Upper lobe of left lung (tissue), 6 donors: Measurements from ENCODE around the gene PSMA6. TPM values are rescaled to one million over a fixed set of nuclear protein-coding genes. Genes with fewer than 3 reads are reported as not detected.
A peak's percentile ranks its signal among the peaks of the same experiment; 100 is the strongest.

ENCODE experiments used
- ATAC-seq, 2 donors: fragments of 200-7000 bp; cut with Tn5 transposase; one replicate each; pipeline ENCODE4 v1.9.1; 2022; ENCODE audit warnings: mild to moderate bottlenecking in 2 of 2, moderate library complexity in 2 of 2; ENCODE audit not compliant: low FRiP score in 2 of 2
- DNase-seq, 2 donors: peaks; one replicate each; pipeline ENCODE4 v3.0.0-alpha.2; 2019 to 2020
- H3K27ac ChIP-seq, 4 donors: fragments of 200-600 bp; sonication (generic); one replicate each; pipeline ENCODE4 v1.5.1; 2016 to 2019
- H3K27me3 ChIP-seq, 4 donors: fragments of 200-600 bp; sonication (generic); one replicate each; pipeline ENCODE4 v1.5.1; 2017 to 2019
- H3K36me3 ChIP-seq, 4 donors: fragments of 200-600 bp; sonication (generic); one replicate each; pipeline ENCODE4 v1.5.1; 2016 to 2019
- H3K4me1 ChIP-seq, 4 donors: fragments of 200-600 bp; sonication (generic); one replicate each; pipeline ENCODE4 v1.5.1; 2018 to 2019
- H3K4me3 ChIP-seq, 4 donors: fragments of 200-600 bp; sonication (generic); one replicate each; pipeline ENCODE4 v1.5.1; 2017 to 2019; ENCODE audit warnings: mild to moderate bottlenecking in 2 of 4, moderate library complexity in 1 of 4
- H3K9me3 ChIP-seq, 4 donors: fragments of 200-600 bp; sonication (generic); one replicate each; pipeline ENCODE4 v1.5.1; 2018 to 2019
- EP300 ChIP-seq, 4 donors: sonication (generic); formaldehyde crosslinking; IDR thresholded peaks; one replicate each; pipeline ENCODE4 v1.5.1; 2017; ENCODE audit warnings: antibody characterized with exemption in 4 of 4, control low read depth in 2 of 4
- POLR2A ChIP-seq, 4 donors: fragments of 450-650 bp; IDR thresholded peaks; one replicate each; pipeline ENCODE4 v1.5.1; 2016 to 2017; ENCODE audit warnings: antibody characterized with exemption in 4 of 4, mild to moderate bottlenecking in 2 of 4
- POLR2AphosphoS5 ChIP-seq, 2 donors: sonication (generic); formaldehyde crosslinking; IDR thresholded peaks; one replicate each; pipeline ENCODE4 v1.5.1; 2017; ENCODE audit warnings: antibody characterized with exemption in 2 of 2
- WGBS, 2 donors: methylation state at CpG; one replicate each; pipeline ENCODE4 v1.1.5; 2017 to 2018; 5-methylcytosine and 5-hydroxymethylcytosine counted together
- total RNA-seq, 6 donors: library from RNA; depleted of rRNA in 4 of 6; stranded (reverse); fragments of >200 nt in 4 of 6; gene quantifications; one replicate each; pipeline versions ENCODE4 v1.1.0 to v1.2.1, GENCODE V29; 2016 to 2021
- TF ChIP-seq, protein P1 (sequence below), 6 experiments: fragments of 450-650 bp in 4 of 6; fragments of 200-600 bp in 2 of 6; sonication (generic) in 2 of 6; IDR thresholded peaks; one replicate each; pipeline ENCODE4 v1.5.1; 2016 to 2019; ENCODE audit warnings: antibody characterized with exemption in 6 of 6
- donor health status: DM: no; HTN: no; CAD: no; lungs with moderate emphysema.
- donor health status: DM: no; HTN: yes; CAD: no; lungs with severe emphysema.

The PSMA6 gene
- total RNA-seq, 6 donors from 2014 or later = 63.9 to 213 (median 162) TPM

DNA sequence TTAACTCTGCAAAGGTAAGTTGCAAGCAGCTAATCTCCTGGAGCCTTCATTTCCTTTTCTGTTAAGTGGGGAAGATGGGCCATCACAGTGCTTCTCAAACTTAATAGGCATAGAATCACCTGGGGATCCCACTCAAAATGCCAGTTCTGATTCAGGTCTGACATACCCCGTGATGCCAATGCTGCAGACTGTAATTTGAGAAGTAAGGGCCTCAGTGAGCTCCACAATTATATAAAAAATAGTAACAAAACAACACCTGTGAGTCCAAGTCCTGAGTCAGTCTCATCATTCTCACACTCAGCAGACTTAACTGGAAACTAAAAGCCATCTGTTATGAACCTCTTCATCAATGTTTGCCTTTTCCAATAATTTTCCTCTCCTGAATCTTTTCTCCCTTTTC, 10.8 kb upstream of the PSMA6 start:
- peaks cover 0 to 5% (median 2%) of the 10 kb centered on the region in 4 donors for H3K36me3 ChIP-seq
- 92 to 100% methylated on average over 1 of the region's 1 CpG for WGBS, 2 donors
- no peak for ATAC-seq
- TF ChIP-seq, protein P1, sequence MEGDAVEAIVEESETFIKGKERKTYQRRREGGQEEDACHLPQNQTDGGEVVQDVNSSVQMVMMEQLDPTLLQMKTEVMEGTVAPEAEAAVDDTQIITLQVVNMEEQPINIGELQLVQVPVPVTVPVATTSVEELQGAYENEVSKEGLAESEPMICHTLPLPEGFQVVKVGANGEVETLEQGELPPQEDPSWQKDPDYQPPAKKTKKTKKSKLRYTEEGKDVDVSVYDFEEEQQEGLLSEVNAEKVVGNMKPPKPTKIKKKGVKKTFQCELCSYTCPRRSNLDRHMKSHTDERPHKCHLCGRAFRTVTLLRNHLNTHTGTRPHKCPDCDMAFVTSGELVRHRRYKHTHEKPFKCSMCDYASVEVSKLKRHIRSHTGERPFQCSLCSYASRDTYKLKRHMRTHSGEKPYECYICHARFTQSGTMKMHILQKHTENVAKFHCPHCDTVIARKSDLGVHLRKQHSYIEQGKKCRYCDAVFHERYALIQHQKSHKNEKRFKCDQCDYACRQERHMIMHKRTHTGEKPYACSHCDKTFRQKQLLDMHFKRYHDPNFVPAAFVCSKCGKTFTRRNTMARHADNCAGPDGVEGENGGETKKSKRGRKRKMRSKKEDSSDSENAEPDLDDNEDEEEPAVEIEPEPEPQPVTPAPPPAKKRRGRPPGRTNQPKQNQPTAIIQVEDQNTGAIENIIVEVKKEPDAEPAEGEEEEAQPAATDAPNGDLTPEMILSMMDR (IDR thresholded peaks at IDR 0.05) = no peak
- TF ChIP-seq EP300 (IDR thresholded peaks at IDR 0.05) (no peak), POLR2AphosphoS5 (IDR thresholded peaks at IDR 0.05) (no peak), POLR2A (IDR thresholded peaks at IDR 0.05) (no peak)
- no peak overlapping the region for H3K4me3 ChIP-seq
- DNase-seq = no peak
- no peaks in the 10 kb centered on the region for H3K27me3 ChIP-seq
- H3K27ac ChIP-seq = no peak overlapping the region
- H3K4me1 ChIP-seq = peaks cover 9 to 17% (median 12%) of the 10 kb centered on the region in 4 donors
- H3K9me3 ChIP-seq = no peaks in the 10 kb centered on the region

DNA sequence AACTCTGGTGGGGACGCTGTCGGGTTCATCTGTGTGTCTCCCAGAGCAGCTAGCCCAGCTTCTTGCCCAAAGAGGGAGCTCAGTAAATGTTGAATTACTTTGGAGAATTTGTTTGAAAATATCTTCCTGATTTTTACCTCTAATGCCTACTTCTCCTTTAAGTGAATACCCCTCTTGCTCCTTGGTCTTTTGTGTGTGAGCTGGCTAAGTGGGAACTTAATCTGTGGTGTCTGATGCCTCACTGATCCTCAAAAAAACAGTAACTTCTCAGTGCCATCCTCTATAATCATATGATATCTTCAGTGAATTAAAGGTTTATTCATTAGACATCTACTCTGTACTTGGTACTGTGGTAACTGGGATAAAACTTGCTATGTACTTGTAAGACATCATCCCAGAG, 7.7 kb upstream of the PSMA6 start:
- Histone ChIP-seq H3K4me1 (peaks cover 2 to 18% (median 8%) of the 10 kb centered on the region in 4 donors), H3K27ac (peak overlapping the region; percentile 44 to 84 (median 73))
- whole genome bisulfite sequencing, 2 donors = 94 to 96% methylated on average over 2 of the region's 2 CpGs

DNA sequence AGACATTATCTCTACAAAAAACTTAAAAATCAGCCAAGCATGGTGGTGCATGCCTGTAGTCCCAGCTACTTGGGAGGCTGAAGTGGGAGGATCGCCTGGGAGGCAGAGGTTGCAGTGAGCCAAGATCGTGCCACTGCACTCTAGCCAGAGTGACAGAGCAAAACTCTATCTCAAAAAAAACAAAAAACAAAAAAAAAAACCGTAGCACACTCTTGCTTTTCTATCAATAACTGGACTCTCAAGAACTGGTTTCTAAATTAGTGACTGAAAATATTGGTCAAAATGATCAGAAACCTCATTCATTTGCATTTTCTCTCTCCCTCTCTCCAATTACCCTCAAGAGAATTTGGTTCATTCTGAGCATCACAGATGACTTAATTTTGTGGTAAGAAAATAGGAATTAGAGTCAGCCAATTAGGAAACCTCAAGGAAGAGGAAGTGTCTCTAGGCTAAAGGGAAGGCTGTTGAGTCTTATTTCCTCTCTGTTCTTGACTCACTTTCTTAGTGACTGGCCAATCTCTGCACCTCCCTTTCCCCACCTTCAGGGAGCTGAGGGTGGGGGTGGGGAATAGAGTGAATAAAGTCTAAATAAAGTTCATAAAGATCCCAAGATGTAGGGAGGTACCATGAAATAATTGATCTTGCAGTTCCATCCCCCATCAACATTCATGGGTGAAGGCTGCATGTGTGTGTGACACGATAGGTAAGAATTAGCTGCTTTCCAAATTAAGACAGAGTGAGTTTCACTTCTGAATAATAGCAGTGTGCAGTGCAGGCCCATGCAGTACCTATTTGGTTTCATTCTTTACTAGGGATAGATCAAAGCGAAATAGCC, 6.8 kb upstream of the PSMA6 start:
- Histone ChIP-seq H3K27ac (peak overlapping the region; percentile 65 to 84 (median 73)), H3K4me1 (peaks cover 2 to 18% (median 8%) of the 10 kb centered on the region in 4 donors), H3K4me3 (no peak overlapping the region), H3K9me3 (no peaks in the 10 kb centered on the region), H3K27me3 (no peaks in the 10 kb centered on the region), H3K36me3 (peaks cover 0 to 3% (median 0%) of the 10 kb centered on the region in 4 donors)
- WGBS, 2 donors = 61 to 69% methylated on average over 5 of the region's 5 CpGs
- peak; percentile 34 to 41 for TF ChIP-seq POLR2AphosphoS5 (IDR thresholded peaks at IDR 0.05)
- TF ChIP-seq EP300 (IDR thresholded peaks at IDR 0.05) = no peak
- peak; percentile 79 to 85 for ATAC-seq
- peak in 1 of 2 donors; percentile 33 for DNase-seq

More for the DNA sequence above, 7.7 kb upstream of the PSMA6 start:
- Histone ChIP-seq H3K36me3 (peaks cover 0 to 3% (median under 1%) of the 10 kb centered on the region in 4 donors), H3K9me3 (no peaks in the 10 kb centered on the region), H3K27me3 (no peaks in the 10 kb centered on the region), H3K4me3 (no peak overlapping the region)
- TF ChIP-seq POLR2AphosphoS5 (IDR thresholded peaks at IDR 0.05) (no peak), EP300 (IDR thresholded peaks at IDR 0.05) (no peak), POLR2A (IDR thresholded peaks at IDR 0.05) (no peak)
- TF ChIP-seq, protein P1 (IDR thresholded peaks at IDR 0.05) = no peak
- DNase-seq (no peak), ATAC-seq (no peak)

GRCh38 chr14:35286003-35286600, 6.1 kb upstream of the PSMA6 start:
- H3K27ac ChIP-seq = peak overlapping the region; percentile 65 to 84 (median 73)
- WGBS, 2 donors = 59 to 61% methylated on average over 8 of the region's 8 CpGs

More at GRCh38 chr14:35286003-35286600, 6.1 kb upstream of the PSMA6 start:
- DNase-seq (no peak), ATAC-seq (no peak)
- Histone ChIP-seq H3K27me3 (no peaks in the 10 kb centered on the region), H3K36me3 (peaks cover 0 to 3% (median 0%) of the 10 kb centered on the region in 4 donors), H3K4me3 (no peak overlapping the region), H3K9me3 (no peaks in the 10 kb centered on the region), H3K4me1 (peaks cover 2 to 23% (median 10%) of the 10 kb centered on the region in 4 donors)
- TF ChIP-seq, protein P1 (IDR thresholded peaks at IDR 0.05) = no peak
- TF ChIP-seq POLR2AphosphoS5 (IDR thresholded peaks at IDR 0.05) (no peak), POLR2A (IDR thresholded peaks at IDR 0.05) (no peak), EP300 (IDR thresholded peaks at IDR 0.05) (no peak)
